Tibial nerve (tissue), 4 donors: ENCODE results near the gene SPTBN1. TPM values are rescaled to one million over a fixed set of nuclear protein-coding genes. Genes with fewer than 3 reads are reported as not detected.

Experiments used
- DNase-seq, 2 donors: peaks; one replicate each; pipeline ENCODE4 v3.0.0-alpha.2; 2019; ENCODE audit warnings: low spot score in 2 of 2
- H3K27ac ChIP-seq, 4 donors: fragments of 200-600 bp; sonication (generic) in 3 of 4; one replicate each; pipeline ENCODE4 v1.5.1; 2017 to 2019; ENCODE audit warnings: mild to moderate bottlenecking in 1 of 4
- H3K27me3 ChIP-seq, 2 donors: fragments of 200-600 bp; sonication (generic) in 1 of 2; one replicate each; pipeline versions ENCODE4 v1.5.1 to v1.6.0; 2017 to 2019
- H3K36me3 ChIP-seq, 3 donors: fragments of 200-600 bp; sonication (generic); one replicate each; pipeline ENCODE4 v1.5.1; 2018 to 2019
- H3K4me1 ChIP-seq, 4 donors: fragments of 200-600 bp; sonication (generic) in 3 of 4; one replicate each; pipeline ENCODE4 v1.5.1; 2017 to 2019
- H3K4me3 ChIP-seq, 4 donors: fragments of 200-600 bp; sonication (generic) in 3 of 4; one replicate each; pipeline ENCODE4 v1.5.1; 2017 to 2019; ENCODE audit warnings: mild to moderate bottlenecking in 1 of 4, moderate library complexity in 1 of 4
- H3K9me3 ChIP-seq, 4 donors: fragments of 200-600 bp; sonication (generic) in 3 of 4; one replicate each; pipeline ENCODE4 v1.5.1; 2017 to 2019
- CTCF ChIP-seq, 5 experiments: fragments of 200-600 bp in 3 of 5; fragments of 450-650 bp in 2 of 5; sonication (generic) in 3 of 5; IDR thresholded peaks; one replicate each; pipeline ENCODE4 v1.5.1; 2016 to 2019; ENCODE audit warnings: antibody characterized with exemption in 5 of 5, mild to moderate bottlenecking in 3 of 5, moderate library complexity in 2 of 5
- EP300 ChIP-seq, 2 donors: sonication (generic); formaldehyde crosslinking; IDR thresholded peaks; one replicate each; pipeline ENCODE4 v1.6.1; 2017; ENCODE audit warnings: antibody characterized with exemption in 2 of 2, mild to moderate bottlenecking in 1 of 2
- POLR2A ChIP-seq, 2 donors: fragments of 450-650 bp; IDR thresholded peaks; one replicate each; pipeline ENCODE4 v1.6.1; 2017; ENCODE audit warnings: antibody characterized with exemption in 2 of 2, mild to moderate bottlenecking in 2 of 2, moderate library complexity in 2 of 2
- WGBS, 2 donors: methylation state at CpG; one replicate each; pipeline ENCODE4 v1.1.5; 2018; 5-methylcytosine and 5-hydroxymethylcytosine counted together
- total RNA-seq, 4 donors: library from RNA; depleted of rRNA; stranded (reverse); fragments of >200 nt; gene quantifications; one replicate each; pipeline ENCODE4 v1.1.0, GENCODE V29; 2016

Gene SPTBN1
- total RNA-seq, 4 donors from 2014 or later = 670 to 967 (median 890) TPM

- Histone ChIP-seq H3K4me1 (peaks cover 3 to 88% (median 30%) of the 10 kb centered on the region in 4 donors), H3K27ac (no peak overlapping the region), H3K27me3 (no peaks in the 10 kb centered on the region), H3K9me3 (no peaks in the 10 kb centered on the region), H3K36me3 (no peaks in the 10 kb centered on the region), H3K4me3 (no peak overlapping the region)
- TF ChIP-seq CTCF (IDR thresholded peaks at IDR 0.05) (no peak), POLR2A (IDR thresholded peaks at IDR 0.05) (no peak), EP300 (IDR thresholded peaks at IDR 0.05) (no peak)
- WGBS, 2 donors = 26 to 39% methylated on average over 3 of the region's 3 CpGs
- no peak for DNase-seq
Measured at GRCh38 chr2:54543733-54544396, 87.7 kb downstream of the SPTBN1 start.

GRCh38 chr2:54545702-54546450, 89.7 kb downstream of the SPTBN1 start:
- no peak for DNase-seq
- 69 to 73% methylated on average over 3 of the region's 3 CpGs for WGBS, 2 donors
- H3K4me3 ChIP-seq = no peak overlapping the region
- no peaks in the 10 kb centered on the region for H3K36me3 ChIP-seq
- no peaks in the 10 kb centered on the region for H3K9me3 ChIP-seq
- H3K4me1 ChIP-seq = peaks cover 3 to 86% (median 45%) of the 10 kb centered on the region in 4 donors
- no peaks in the 10 kb centered on the region for H3K27me3 ChIP-seq
- peak overlapping the region in 3 of 4 donors; percentile 5 to 68 (median 61) for H3K27ac ChIP-seq
- TF ChIP-seq EP300 (IDR thresholded peaks at IDR 0.05) = no peak
- TF ChIP-seq CTCF (IDR thresholded peaks at IDR 0.05) = no peak
- no peak for TF ChIP-seq POLR2A (IDR thresholded peaks at IDR 0.05)

GRCh38 chr2:54546518-54546917, 90.4 kb downstream of the SPTBN1 start:
- H3K27ac ChIP-seq = peak overlapping the region in 2 of 4 donors; percentile 57 to 61
- no peak overlapping the region for H3K4me3 ChIP-seq
- DNase-seq = no peak
- H3K9me3 ChIP-seq = no peaks in the 10 kb centered on the region
- no peaks in the 10 kb centered on the region for H3K27me3 ChIP-seq
- no peaks in the 10 kb centered on the region for H3K36me3 ChIP-seq
- TF ChIP-seq CTCF (IDR thresholded peaks at IDR 0.05) (no peak), EP300 (IDR thresholded peaks at IDR 0.05) (no peak), POLR2A (IDR thresholded peaks at IDR 0.05) (no peak)
- peaks cover 3 to 86% (median 49%) of the 10 kb centered on the region in 4 donors for H3K4me1 ChIP-seq
- 29 to 33% methylated on average over 4 of the region's 4 CpGs for WGBS, 2 donors

- no peak overlapping the region for H3K4me3 ChIP-seq
- TF ChIP-seq CTCF (IDR thresholded peaks at IDR 0.05) = no peak
- no peak for TF ChIP-seq EP300 (IDR thresholded peaks at IDR 0.05)
- TF ChIP-seq POLR2A (IDR thresholded peaks at IDR 0.05) = no peak
- 77 to 79% methylated on average over 5 of the region's 5 CpGs for WGBS, 2 donors
Measured at GRCh38 chr2:54546923-54547720, 91.0 kb downstream of the SPTBN1 start.

More at GRCh38 chr2:54546923-54547720, 91.0 kb downstream of the SPTBN1 start:
- no peak for DNase-seq
- Histone ChIP-seq H3K9me3 (no peaks in the 10 kb centered on the region), H3K27me3 (no peaks in the 10 kb centered on the region), H3K4me1 (peaks cover 3 to 84% (median 46%) of the 10 kb centered on the region in 4 donors), H3K36me3 (no peaks in the 10 kb centered on the region), H3K27ac (peak overlapping the region in 1 of 4 donors; percentile 57)
